BE2C (cell line): ENCODE results near the gene NANOS2.

Experiments
- DNase-seq: peaks from one replicate; pipeline ENCODE4 v3.0.0-alpha.2; 2020
- H3K27me3 ChIP-seq: fragments of 250-450 bp; sonication (Bioruptor Pico); 2 replicates; pipeline ENCODE4 v1.5.1; 2020; ENCODE audit warnings: mild to moderate bottlenecking
- H3K36me3 ChIP-seq: fragments of 250-450 bp; sonication (Bioruptor Pico); 2 replicates; pipeline ENCODE4 v1.5.1; 2020; ENCODE audit warnings: mild to moderate bottlenecking
- H3K4me1 ChIP-seq: fragments of 250-450 bp; sonication (Bioruptor Pico); 2 replicates; pipeline ENCODE4 v1.5.1; 2020
- H3K4me3 ChIP-seq: 2 replicates; pipeline ENCODE4 v1.5.1; 2011; ENCODE audit warnings: low read depth, low read length
- H3K9me3 ChIP-seq: fragments of 250-450 bp; sonication (Bioruptor Pico); 2 replicates; pipeline ENCODE4 v1.5.1; 2020
- TF ChIP-seq, protein P1 (sequence below): IDR thresholded peaks from 2 replicates; pipeline ENCODE4 v1.5.1; 2012; ENCODE audit warnings: mild to moderate bottlenecking, low read depth, low read length

The NANOS2 gene

DNA sequence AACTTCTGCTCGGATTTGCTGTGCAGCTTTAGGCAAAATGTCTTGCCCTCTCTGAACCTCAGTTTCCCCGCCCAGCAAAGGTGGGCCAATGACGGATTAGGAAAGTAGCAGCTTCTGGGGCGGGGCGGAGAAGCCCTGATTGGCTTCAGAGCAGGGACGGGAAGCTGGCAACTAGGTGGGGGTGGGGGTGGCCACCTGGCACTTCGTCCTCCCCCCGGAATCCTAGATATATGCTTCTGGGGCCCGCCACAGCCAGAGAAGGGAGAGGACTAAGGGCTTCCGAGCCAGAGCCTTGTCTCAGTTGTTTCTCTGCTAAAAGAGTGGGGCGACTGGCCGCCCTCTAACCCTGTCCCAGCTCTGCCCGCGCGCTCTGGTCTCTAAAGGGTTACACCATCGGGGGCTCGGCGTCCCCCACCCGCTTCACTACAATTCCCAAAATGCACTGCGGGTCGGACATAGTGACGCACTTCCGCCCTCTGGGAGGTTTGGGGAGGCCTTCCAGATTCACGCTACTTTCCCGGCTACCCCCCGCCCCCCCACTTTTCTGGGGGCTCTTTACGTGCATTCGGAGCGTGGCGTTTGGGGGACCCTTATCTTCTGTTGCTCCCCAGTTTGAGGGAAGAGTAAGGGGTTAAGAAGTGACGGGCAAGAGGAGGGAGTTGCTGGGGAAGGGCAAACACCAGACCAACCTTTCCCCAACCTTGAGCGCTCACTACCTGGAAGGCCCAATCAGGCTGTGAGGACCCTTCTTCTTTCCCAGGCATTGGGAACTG is 28.0 kb downstream of the NANOS2 start:
- peak; percentile 92 for DNase-seq
- no peaks in the 10 kb centered on the region for H3K27me3 ChIP-seq

DNA sequence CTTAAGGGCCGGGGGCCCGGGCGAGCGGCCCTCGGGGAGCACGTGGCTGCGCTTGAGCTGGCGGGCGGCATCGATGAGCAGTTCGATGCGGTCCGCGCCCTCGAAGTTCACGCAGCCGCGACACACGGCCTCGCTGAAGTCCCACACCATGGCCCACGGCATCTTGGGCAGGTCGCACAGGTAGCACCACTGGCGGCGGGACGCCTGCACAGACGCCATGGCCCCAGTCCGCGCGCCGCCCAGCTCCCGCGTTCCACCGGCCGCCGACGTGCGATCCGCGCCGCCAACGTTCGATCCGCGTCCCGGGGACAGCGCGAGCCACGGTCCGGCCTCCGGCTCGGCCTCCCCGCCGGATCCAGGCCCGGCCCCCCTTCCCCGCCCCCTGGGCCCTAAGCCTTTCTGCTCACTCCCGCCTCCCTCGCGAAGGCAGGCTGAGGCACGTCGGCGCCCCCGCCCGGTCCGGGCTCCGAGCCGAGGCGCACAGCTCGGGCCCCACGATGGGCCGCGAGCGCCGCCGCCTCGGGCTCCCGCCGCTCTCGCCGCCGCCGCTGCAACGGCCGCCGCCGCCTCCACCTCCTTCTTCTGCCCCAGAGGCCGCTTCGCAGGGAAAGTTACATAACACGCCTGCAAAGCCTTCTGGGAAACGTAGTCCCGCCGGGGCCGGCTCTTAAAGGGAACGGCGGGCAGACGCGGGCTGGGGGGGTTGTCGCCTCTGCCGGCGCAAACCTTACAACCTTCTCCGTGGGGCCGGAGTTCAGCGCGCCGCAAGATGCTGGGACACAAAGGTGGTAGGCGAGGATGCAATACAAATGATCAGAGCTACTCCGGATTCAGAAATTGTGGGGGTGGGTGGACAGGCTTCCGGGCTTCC is 28.8 kb downstream of the NANOS2 start, which contains the start of gene IRF2BP1:
Gene IRF2BP1 (minus strand): TSS at position 586 of the 871 bp plus-strand sequence. CDS start 367 bp downstream, at position 219.
- Histone ChIP-seq H3K4me3 (peak within 1 kb of the TSS; percentile 57), H3K4me1 (no peaks in the 10 kb centered on the region), H3K9me3 (no peaks in the 10 kb centered on the region), H3K36me3 (peaks cover 8% of the 10 kb centered on the region), H3K27me3 (no peaks in the 10 kb centered on the region)
- DNase-seq, result peak; percentile 94
- TF ChIP-seq, protein P1, sequence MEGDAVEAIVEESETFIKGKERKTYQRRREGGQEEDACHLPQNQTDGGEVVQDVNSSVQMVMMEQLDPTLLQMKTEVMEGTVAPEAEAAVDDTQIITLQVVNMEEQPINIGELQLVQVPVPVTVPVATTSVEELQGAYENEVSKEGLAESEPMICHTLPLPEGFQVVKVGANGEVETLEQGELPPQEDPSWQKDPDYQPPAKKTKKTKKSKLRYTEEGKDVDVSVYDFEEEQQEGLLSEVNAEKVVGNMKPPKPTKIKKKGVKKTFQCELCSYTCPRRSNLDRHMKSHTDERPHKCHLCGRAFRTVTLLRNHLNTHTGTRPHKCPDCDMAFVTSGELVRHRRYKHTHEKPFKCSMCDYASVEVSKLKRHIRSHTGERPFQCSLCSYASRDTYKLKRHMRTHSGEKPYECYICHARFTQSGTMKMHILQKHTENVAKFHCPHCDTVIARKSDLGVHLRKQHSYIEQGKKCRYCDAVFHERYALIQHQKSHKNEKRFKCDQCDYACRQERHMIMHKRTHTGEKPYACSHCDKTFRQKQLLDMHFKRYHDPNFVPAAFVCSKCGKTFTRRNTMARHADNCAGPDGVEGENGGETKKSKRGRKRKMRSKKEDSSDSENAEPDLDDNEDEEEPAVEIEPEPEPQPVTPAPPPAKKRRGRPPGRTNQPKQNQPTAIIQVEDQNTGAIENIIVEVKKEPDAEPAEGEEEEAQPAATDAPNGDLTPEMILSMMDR, result no peak

More for the DNA sequence above, 28.0 kb downstream of the NANOS2 start:
- H3K9me3 ChIP-seq, result no peaks in the 10 kb centered on the region
- no peaks in the 10 kb centered on the region for H3K4me1 ChIP-seq
- peak overlapping the region; percentile 57 for H3K4me3 ChIP-seq
- TF ChIP-seq, protein P1, result no peak
- H3K36me3 ChIP-seq, result peaks cover 8% of the 10 kb centered on the region

DNA sequence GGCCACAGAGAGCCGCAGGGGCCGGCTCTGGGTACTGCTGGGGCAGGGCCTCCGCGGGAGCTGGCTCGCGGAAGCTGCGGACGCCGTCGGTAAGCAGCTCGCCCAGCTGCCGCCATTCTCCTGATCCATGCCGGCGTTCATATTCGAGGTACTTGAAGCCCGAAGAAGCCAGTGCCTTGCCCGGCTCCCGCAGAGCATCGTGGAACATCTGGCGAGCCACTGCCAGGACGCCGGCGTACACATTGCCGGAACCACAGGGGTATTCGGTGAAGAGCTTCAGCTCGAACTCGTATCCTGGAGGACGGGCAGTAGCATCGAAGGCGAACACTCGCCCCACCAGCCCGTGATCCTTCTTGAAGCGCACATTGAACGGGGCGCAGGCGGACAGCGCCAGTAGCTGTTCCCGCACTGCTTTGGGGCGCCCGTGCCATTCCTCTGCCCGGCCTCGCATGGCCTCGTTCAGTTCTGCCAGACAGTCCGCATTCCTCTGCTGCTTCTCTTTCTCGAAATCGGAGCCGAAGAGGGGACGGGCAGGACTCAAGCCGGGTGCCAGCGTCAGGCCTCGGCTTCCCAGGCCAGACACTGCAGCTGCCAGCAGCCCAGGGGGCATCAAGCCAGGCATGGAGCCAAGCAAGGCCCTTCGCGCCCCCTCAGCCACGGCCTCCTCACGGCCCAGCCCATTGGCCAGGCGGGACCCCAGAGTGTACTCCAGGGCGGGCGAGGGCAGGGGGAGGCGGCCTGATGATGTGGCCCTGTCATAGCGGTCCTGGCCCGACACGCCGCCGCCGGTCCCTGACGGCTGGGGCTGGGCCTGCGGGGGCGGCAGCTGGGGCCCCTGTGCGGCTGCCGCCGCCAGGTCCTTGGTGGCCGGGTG is 29.7 kb downstream of the NANOS2 start:
- Histone ChIP-seq H3K36me3 (peaks cover 8% of the 10 kb centered on the region), H3K9me3 (no peaks in the 10 kb centered on the region), H3K4me3 (peak overlapping the region; percentile 57), H3K27me3 (no peaks in the 10 kb centered on the region), H3K4me1 (no peaks in the 10 kb centered on the region)
- TF ChIP-seq, protein P1, result no peak
- peak; percentile 47 for DNase-seq

DNA sequence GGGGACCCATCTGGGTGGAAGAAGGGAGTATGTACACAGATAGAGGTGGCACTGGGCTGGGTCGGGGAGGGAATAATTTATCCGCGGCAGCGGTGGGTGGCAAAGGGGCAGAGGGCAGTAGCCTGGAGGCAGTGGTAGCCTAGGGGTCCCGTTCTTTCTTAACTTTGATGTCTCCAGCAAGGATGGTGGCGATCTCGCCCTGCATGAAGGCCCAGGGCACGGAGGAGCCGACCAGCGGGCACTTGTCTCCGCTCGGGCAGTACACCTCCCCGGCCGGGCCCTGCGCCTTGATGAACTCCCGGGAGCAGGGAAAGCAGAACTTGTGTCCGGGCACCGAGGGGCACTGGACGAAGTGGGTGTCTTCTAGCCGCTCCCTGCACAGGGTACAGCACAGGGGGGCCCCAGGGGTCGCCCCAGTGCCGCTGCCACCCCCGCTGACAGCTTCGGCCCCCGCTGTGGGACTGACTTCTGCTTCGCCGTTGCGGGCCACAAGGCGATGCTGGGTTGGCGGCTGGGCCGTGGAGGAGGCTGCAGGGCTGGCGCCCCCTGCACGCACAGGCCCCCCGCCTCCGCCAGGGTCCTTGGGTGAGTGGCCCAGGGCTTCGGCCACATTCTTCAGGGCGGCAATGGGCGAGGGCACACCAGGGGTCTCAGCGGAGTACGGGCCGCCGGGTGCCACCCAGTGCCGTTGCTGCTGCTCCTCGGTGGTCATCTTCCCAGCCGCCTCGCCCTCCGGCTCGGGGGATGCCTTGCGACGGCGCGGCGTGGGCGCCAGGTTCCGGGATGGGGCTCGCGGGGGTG is 30.5 kb downstream of the NANOS2 start:
- TF ChIP-seq, protein P1, result no peak
- H3K4me1 ChIP-seq, result no peaks in the 10 kb centered on the region
- peaks cover 8% of the 10 kb centered on the region for H3K36me3 ChIP-seq
- no peak for DNase-seq
- H3K4me3 ChIP-seq, result no peak overlapping the region
- no peaks in the 10 kb centered on the region for H3K9me3 ChIP-seq
- no peaks in the 10 kb centered on the region for H3K27me3 ChIP-seq

DNA sequence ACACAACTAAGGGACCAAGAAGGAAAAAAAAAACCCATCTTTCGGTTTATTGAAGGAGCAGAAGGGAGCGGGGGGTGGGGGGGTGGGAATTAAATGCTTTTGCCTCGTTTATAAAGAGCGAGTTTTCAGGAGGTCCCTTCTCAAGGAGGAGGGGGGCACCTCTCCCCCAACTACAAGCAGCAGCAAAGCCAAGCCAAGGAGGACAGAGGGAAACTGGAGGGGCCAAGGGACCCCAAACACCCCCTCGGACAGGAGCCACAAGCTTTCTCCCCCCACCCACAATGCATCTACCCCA is 31.0 kb downstream of the NANOS2 start:
- TF ChIP-seq, protein P1, result no peak
- H3K9me3 ChIP-seq, result no peaks in the 10 kb centered on the region
- no peaks in the 10 kb centered on the region for H3K27me3 ChIP-seq
- H3K4me3 ChIP-seq, result no peak overlapping the region
- H3K4me1 ChIP-seq, result no peaks in the 10 kb centered on the region
- no peak for DNase-seq
- H3K36me3 ChIP-seq, result peaks cover 8% of the 10 kb centered on the region
